GM18502 (cell line): Measurements from ENCODE around the gene RNF130.
"Not testable (repeated sequence)": the region's sequence is repeated elsewhere in the genome, so short reads cannot be mapped to it uniquely, and the experiment has no call there.

ENCODE experiments used
- ATAC-seq: cut with Tn5 transposase; IDR thresholded peaks from one replicate; pipeline ENCODE4 v1.9.1; 2021; ENCODE audit warnings: mild to moderate bottlenecking; ENCODE audit not compliant: unreplicated experiment, poor library complexity

The RNF130 gene

GRCh38 chr5:180103487-180104167 lies 32.1 kb upstream of the RNF130 start:
- ATAC-seq: no peak

- ATAC-seq: no peak
These were observed 31.1 kb upstream of the RNF130 start for GRCh38 chr5:180102636-180103035.

DNA sequence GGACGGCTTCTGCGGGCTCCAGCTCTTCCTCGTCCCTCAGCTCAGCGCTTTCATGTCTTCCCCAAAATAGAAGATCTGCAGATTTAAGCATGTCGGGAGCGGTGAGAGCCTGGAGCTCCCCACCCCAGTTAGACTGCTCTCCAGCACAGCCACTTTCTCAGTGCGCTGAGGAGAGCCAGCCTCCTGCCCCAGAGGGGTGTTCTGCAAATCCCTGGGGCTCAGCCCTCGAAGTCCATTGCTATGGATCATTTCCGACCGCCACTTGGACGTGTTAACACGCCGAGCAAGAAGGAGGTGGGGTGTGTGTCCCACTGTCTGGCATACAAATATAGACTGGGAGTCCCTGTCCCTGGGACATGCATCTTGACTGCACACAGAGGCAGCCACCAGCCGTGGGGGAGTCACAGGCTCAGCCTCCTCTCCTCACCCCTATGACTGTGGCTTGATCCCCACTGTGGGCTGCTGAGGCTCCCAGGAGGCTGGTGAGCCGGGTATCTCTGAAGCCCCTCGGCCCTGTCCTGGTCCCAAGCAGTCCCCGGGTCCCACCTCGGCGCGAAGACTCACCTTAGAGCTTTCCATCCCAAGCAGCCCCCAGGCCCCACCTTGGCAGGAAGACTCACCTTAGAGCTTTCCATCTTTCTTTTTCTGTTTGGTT lies 30.0 kb upstream of the RNF130 start:
- ATAC-seq: no peak

DNA sequence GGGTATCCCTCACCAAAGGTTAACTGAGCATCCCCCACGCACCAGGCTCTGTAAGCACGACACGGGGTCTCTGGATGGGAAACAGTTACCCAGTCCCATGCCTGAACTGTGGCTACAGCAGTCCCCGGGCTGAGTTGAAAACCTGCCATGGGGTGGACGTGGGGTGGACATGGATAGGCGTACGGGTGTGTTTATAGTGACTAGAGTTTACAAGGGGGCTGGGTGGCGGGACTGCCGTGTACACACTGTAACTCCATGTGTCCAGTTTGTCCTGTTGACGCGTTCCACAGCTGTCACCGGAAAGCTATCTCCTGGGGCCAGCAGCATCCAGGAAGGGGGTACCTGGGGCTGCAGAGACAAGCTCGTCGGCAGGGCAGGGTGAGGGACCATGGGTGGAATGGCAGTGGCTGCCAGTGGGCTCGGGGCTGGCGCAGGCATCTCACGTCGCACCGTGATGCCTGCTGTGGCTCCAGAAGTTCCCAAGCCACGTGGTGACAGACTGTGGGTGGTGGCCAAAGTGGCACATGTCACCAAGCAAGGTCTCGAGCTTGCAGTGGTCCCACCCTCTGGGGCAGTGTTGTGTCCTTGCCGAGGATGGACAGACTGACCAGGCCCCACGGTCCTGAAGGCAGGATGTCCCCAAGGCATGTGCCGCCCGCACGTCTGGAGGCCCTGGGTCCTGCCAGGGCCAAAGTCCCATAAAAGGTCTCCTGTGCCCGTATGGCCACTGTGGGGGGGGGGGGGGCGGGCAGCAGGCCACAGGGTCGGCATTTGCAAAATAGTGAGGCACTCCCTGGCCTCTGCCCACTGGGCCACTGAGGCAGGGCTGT lies 29.3 kb upstream of the RNF130 start:
- ATAC-seq: no peak

DNA sequence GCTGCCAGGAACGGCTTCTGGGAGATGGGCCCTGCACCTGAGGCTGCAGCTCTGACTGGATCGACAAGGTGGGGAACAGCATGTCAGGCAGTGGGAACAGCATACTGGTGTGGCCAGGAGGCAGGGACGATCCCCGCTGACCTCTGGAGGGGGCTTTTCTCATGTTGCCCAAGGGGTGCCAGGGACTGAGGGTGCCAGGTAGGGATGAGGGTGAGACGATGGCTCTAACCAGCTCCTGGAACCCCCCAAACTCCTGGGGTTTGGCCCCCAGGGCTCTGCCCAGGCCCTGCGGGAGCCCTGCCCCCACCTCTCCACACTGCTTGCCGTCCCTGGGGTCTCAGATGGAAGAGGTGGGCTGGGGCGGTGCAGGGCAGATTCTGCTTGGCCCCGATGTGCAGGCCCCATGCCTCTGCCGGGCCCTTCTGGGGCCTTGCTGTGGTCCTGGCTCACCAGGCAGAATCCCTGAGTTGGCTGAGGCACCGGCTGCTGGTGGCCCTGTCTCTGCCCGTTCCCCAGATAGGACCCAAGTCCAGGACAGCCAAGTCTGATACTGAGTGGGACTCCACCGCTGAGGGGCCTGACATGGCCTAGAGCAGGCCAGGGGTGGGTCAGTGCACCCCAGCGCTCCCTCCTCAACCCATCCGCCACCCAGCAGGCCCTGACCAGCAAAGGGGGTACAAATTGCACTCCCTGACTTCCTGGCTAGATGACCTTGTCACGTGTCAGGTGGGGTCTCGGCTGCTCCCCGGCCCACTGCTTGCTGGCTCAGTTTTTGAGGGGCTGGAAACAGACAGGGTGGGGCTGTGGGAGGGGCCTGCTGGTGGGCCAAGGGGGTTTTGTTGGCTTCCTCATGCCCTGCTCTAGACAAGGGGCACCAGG lies 28.4 kb upstream of the RNF130 start:
- ATAC-seq: no peak

DNA sequence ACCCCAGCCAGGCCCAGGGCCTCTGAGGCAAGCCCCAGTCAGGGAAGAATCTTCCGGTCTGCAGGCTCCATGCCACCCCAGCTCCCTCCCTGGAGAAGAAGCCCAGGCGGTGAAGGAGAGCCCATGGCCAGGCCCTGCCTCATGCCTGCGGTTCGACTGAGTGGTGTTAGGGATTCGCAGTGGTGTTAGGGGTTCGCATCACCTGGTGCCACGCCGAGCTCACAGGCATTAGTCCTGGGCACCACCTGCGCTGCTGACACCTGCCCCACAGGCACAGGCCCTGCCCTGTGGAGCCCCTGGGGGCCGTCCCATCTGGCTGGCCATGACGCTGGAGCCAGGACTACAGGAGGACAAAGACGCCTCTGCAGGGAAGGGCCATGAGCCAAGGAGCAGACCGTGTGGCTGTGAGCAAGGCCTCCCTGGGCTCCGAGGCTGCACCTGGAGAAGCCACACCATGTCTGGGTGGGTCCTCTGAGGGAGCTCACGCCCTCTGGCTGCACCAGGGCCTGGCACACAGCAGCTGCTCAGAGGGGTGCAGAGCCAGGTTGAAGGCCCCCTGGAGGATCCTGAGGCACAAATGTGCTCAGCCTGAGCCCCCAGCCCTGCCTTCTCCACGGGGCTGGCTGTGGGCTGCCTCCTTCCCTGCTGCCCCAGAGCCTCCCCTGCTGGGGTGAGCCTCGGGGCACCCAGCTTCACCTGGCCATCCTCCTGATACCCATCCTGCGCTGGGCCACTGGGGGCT lies 27.6 kb upstream of the RNF130 start:
- ATAC-seq: no peak

DNA sequence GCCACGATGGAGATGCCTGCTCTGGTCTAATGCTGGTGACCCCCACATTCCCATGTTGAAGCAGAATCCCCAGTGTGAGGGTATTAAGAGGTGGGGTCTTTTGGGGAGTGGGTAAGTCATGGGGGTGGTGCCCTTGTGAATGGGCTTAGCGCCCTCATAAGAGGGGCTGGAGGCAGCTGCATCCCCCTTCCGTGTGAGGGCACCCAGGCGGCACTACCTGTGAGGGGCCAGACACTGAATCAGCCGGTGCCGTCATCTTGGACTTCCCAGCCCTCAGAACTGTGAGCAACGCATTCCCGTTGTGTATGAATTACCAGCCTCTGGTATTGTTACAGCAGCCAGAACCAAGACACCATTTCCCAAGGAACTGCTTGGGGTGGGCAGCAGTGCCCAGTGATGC lies 27.0 kb upstream of the RNF130 start:
- no peak for ATAC-seq

DNA sequence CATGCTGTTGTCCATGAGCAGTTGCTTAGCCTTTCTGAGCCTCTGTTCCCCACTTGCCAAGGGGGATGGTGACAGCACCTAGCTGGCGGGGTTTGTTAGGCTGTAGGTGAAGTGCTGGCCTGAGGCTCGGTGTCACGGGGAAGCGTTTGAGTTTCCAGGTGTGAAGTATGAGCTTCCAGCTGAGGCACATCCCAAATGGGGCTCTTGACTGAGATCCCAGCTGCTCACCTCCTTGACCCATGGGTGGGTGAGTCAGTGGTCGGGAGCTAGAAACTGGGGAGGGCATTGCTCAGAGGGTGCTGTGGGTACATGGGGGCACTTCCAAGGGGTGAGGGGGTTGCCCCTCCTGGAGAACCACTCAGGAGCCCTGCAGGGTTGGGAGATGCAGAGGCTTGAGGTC lies 26.4 kb upstream of the RNF130 start:
- no peak for ATAC-seq

GRCh38 chr5:180097163-180097894 lies 25.8 kb upstream of the RNF130 start:
- ATAC-seq: no peak

DNA sequence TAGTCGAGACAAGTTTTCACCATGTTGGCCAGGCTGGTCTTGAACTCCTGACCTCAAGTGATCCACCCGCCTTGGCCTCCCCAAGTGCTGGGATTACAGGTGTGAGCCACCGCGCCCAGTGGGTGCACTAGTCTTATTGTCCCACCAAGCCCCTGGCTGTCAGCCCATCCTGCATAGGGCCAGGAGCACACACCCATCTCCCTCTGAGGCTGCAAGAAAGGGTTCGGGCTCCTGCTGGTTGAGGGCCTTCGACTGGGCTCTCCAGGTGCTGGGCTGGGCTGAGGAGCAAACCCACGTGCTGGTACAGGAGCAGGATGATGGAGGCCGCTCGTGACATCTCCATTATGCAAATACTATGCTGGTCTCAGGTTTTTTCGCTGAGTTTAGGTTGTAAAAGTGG lies 25.1 kb upstream of the RNF130 start:
- ATAC-seq: no peak

DNA sequence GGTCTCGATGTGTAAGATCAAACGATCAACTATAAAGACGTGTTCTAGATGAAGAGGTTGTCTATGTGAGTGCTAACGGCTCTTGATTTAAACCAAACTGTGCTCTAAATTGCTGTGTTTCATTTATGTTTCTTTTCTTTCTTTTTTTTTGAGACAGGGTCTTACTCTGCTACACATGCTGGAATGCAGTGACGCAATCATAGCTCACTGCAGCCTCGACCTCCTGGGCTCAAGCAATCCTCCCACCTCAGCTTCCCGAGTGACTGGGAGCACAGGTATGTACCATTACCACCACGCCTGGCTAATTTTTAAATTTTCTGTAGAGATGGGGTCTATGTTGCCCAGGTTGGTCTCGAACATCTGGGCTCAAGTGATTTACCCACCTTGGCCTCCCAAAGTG lies 24.0 kb upstream of the RNF130 start:
- ATAC-seq: no peak

DNA sequence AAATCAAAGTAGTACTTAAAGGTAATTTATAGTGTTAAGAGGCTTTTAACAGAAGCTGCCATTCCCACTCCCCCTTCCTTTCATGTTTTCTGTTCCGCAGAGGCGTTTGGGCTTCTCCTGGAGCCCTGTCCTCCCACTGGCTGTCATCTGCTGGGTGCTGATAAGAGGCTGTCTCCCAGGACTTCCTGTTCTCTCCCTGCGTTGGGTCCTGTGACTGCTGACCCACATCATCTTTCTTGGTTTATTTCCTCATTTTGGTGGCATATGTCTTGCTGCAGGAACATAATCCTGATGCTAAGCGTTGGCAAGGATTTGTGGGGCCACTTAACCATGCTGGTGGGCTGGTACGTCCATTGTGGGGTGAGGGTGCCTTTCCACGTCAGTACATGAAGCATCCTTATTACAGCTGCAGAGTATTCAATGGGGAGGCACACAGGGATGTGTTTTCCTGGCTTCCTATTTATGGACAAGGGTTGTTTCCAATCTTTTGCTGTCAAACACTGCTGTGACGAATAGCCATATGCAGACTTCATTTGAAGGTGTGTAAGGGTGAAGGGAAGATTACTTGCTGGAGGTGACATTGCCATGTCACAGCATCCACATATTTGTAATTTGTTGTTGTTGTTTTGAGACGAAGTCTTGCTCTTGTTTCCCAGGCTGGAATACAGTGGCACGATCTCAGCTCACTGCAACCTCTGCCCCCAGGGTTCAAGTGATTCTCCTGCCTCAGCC lies 22.3 kb upstream of the RNF130 start:
- no peak for ATAC-seq

DNA sequence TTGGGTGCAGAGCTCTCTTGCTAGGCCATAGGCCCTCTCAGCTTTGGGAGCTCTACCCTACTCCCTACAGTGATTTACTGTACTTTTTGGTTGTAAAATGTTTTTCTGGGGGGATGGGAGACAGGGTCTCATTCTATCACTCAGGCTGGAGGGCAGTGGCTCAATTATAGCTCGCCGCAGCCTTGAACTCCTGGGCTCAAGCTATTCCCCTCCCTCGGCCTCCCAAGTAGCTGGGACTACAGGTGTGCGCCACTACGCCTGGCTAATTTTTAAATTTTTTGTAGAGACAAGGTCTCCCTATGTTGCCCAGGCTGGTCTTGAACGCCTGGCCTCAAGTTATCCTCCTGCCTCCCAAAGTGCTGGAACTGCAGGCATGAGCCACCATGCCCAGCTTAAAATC lies 21.7 kb upstream of the RNF130 start:
- no peak for ATAC-seq

DNA sequence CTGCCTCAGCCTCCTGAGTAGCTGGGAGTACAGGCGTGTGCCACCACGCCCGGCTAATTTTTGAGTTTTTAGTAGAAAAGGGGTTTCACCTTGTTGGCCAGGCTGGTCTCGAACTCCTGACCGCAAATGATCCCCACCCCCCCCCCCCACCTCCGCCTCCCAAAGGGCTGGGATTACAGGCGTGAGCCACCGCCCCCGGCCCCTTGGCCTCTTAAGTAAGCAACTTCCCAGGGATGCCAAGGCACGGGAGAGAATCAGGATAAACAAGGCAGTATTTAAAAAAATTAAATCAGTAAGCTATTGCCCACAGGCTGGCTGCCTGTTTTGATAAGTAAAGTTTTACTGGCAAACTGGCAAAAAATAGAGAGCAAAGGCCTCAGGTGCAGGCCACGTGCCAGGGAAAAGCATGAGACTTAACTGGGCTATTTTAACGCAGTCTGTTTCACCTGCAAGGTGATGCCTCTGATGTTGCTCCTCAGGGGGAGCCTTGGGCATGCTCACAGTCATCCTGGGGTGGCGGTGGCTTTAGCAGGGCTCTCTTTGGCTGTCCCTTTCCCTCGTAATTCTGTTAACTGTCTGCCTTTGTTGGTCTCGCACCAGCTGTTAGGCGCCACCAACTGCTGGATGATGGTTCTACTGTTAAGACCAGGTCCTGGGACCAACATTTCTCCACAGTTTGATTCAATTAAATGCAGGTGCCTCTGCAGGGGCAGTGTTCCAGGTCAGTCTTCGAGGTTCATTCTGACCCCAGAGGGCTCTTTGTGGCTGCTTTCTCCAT lies 19.4 kb upstream of the RNF130 start:
- no peak for ATAC-seq

DNA sequence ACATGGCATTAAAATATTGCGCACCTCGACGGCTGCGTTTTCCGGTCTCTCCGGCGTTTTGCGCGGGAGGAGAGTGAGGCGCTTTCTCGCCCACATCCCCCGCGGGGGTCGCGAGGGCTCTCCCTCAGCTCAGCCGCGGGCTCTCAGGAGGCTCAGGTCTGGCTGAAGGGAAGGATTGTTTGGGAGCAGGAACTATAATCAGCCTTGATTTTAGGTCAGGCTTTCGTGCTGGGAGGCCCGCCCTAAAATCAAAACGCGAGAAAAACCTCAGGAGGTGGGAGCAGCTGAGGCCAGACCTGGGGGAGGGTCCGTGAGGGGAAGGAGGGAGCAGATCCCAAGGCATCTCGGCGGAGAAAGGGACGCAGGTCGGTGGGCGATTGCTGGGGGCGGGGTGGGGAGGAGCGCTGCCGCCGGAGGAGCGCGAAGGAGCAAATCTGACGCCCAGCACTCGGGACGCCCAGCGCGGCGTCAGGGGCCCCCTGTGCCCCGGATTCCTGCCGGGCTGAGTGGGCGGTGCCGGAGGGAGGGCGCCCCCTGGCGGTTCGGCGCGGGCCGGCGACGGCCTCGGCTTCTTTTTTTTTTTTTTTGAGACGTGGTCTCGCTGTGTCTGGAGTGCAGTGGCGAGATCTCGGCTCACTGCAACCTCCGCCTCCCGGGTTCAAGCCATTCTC lies 18.7 kb upstream of the RNF130 start:
- no peak for ATAC-seq

- not testable (repeated sequence) for ATAC-seq
These were observed 18.1 kb upstream of the RNF130 start for GRCh38 chr5:180089628-180090027.

DNA sequence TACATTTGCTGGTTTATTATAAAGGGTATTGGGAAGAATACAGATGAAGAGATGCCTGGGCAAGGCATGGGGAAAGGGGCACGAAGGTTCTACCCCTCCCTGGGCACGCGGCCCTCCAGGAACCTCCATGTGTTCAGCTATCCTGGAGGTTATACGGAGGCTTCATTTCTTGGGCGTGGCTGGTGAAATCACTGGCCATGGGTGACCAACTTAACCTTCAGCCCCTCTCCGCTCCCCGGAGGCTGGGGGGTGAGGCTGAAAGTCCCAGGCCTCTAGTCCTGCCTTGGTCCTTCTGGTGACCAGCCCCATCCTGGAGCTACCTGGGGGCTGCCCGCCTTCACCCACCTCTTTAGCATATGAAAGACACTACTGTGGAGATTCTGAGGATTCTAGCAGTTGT lies 17.0 kb upstream of the RNF130 start:
- ATAC-seq: no peak
